GM12878 (cell line): ENCODE results near the gene CLEC1A.

ENCODE experiments used
- CTCF ChIP-seq, 3 experiments: IDR thresholded peaks in 2 of 3; conservative IDR thresholded peaks in 1 of 3; 2 replicates each; pipeline ENCODE4 v1.5.1; 2011; ENCODE audit warnings: low read depth in 3 of 3, low read length in 3 of 3, mild to moderate bottlenecking in 3 of 3, control low read depth in 2 of 3, moderate library complexity in 2 of 3, inconsistent platforms in 1 of 3, mixed read lengths in 1 of 3; ENCODE audit not compliant: control insufficient read depth in 2 of 3, insufficient read depth in 1 of 3; ENCODE audit errors: extremely low read depth in 1 of 3
- NR2C2 ChIP-seq: IDR thresholded peaks from 2 replicates; pipeline ENCODE4 v1.6.1; 2011; ENCODE audit warnings: borderline replicate concordance, low read depth; ENCODE audit not compliant: control insufficient read depth, insufficient read length
- TF ChIP-seq, protein P1 (sequence below): fragments of 450-650 bp; conservative IDR thresholded peaks from 2 replicates; pipeline ENCODE4 v1.6.1; 2017; ENCODE audit warnings: mild to moderate bottlenecking, moderate library complexity

DNA sequence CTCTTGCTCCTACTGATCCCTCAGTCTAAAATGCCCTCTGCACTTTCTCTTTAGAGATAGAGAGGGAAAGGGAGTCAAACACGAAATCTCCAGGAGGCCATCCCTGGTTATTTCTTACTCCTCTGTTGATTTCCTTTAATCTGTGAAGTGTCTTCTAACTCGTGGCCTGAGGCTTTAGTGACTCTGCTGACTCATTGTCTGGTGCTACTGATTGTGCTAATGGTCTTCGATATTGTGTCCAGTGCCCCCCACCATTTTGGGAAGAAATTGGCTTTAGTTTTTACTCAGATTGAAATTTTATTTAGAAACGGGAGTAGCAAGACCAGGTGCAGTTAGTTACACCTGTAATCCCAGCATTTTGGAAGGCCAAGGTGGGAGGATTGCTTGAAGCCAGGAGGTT is 67.5 kb downstream of the CLEC1A start:
- no peak for TF ChIP-seq NR2C2
- TF ChIP-seq CTCF (IDR thresholded peaks at IDR 0.05 in 2 of 3, conservative IDR thresholded peaks at IDR 0.05 in 1 of 3; ENCODE audit: control insufficient read depth in 2 of 3, extremely low read depth in 1 of 3, insufficient read depth in 1 of 3, low read depth in 3 of 3, low read length in 3 of 3), result no peak
- TF ChIP-seq, protein P1, sequence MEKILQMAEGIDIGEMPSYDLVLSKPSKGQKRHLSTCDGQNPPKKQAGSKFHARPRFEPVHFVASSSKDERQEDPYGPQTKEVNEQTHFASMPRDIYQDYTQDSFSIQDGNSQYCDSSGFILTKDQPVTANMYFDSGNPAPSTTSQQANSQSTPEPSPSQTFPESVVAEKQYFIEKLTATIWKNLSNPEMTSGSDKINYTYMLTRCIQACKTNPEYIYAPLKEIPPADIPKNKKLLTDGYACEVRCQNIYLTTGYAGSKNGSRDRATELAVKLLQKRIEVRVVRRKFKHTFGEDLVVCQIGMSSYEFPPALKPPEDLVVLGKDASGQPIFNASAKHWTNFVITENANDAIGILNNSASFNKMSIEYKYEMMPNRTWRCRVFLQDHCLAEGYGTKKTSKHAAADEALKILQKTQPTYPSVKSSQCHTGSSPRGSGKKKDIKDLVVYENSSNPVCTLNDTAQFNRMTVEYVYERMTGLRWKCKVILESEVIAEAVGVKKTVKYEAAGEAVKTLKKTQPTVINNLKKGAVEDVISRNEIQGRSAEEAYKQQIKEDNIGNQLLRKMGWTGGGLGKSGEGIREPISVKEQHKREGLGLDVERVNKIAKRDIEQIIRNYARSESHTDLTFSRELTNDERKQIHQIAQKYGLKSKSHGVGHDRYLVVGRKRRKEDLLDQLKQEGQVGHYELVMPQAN, result no peak
